Stimulated activated CD4-positive, alpha-beta T cell treated with anti-CD3 and anti-CD28 coated beads, TNF-alpha, amount 100 ng/mL, for 24 hours (primary cell): Measurements from ENCODE around the gene IZUMO4.
"Not testable (repeated sequence)": the region's sequence is repeated elsewhere in the genome, so short reads cannot be mapped to it uniquely, and the experiment has no call there.

Experiments
- DNase-seq, 3 experiments: peaks; one replicate each; pipeline ENCODE4 v3.0.0-alpha.2; 2020; ENCODE audit warnings: low read depth in 3 of 3

IZUMO4 gene

GRCh38 chr19:2080336-2080988, 16.3 kb upstream of the IZUMO4 start:
- no peak for DNase-seq

DNA sequence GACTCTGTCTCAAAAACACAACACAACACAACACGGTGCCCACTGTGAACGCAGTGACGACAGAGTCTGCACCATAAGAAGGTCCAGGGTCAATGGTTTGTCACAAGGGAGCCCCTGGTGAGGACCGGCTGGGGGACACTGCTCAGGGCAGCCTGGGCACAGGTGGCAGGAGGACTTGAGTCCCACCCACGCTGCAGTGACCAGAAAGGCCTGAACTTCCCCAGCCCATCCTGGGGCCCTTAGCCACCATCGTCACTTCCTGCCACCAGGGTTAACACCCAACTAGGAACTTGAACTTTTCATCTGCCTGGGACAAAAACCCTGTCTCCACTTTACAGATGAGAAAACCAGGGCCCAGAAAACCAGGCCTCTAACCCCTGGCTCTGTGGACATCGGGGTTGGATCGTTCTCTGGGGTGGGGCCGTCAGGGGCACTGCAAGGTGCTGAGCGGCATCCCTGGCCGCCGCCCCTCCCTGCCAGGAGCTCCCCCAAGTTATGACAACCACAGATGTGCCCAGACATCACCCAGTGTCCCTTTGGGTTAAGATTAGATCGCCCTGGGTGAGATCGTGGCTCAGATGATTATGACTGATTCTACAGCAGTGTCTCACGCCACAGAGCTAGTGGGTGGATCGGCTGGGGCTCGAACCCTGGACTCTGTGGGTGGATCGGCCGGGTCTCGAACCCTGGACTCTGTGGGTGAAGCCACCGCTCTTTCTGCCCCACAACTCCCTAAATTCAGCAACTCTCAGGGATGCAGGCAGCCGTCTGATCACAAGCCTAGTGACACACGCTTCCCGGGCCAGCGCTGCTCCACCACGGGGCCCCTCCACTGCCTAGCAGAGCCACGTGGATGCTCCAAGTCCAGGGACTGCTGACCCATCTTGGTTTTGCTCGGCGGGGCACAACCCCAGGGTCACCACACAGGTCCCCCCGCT, 14.6 kb upstream of the IZUMO4 start:
- DNase-seq = peak in 1 of 3 experiments; percentile 53

DNA sequence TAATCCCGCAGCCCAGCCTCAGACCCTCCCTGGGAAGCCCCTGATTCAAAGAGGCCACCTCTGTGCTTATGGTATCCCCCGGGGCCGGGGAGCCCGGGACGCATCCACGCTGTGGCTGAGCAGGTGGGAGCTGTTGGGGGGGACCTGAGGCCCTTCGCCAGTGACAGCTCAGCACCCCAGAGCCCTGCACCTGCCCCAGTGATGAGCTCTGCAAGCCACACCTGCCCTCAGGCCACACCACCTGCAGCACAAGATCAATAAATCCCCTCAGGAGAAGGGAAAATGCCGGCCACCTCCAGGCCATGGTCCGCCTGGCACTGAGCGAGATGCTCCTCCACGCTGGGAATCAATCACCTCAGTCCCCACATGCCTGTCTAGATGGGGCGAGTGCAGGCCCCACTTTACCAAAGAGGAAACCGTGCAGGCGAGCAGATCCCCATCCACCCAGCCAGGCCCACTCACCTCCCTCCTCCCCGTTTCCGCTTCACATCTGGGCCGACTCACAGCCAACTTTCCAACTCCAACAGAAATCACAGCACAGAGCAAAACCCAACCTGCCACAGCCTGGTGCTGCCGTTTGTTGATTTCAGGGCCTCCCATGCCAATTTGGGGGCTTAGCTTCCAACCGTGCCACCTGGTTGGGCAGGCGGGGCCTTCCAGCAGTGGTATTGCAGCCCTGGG, 13.4 kb upstream of the IZUMO4 start:
- peak in 1 of 3 experiments; percentile 72 for DNase-seq

- DNase-seq = peak; percentile 83 to 92 (median 87)
Measured at GRCh38 chr19:2084993-2085720, 11.6 kb upstream of the IZUMO4 start.

DNA sequence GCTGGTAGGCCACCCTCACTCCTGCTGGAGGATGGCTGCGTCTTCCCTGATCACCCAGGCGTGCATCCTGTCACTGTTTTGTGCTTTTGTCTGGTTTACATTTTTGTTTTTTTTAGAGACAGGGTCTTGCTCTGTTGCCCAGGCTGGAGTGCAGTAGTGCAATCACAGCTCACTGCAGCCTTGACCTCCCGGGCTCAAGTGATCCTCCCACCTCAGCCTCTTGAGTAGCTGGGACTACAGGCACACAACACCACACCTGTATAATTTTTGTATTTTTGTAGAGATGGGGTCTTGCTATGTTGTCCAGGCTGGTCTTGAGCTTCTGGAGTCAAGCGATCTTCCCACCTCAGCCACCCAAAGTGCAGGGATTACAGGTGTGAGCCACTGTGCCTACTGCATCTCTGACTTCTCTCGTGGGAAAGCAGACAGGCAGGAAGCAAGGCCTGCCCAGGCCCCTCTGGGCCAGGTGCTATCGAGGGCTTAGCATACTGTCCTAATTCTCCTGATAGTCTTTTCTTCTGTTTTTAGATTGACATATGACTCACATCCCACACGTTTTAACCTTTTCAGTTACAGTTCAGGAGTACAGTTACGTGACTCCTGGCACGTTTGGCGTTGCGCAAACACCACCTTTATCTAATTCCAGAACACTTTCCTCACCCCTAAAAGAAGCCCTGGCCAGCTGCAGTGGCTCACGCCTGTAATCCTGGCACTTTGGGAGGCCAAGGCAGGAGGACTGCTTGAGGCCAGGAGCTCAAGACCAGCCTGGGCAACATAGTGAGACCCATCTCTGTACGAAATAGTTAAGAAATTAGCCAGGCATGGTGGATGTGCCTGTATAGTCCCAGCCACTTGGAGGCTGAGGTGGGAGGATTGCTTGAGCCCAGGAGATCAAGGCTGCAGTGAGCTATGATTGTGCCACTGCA, 9.8 kb upstream of the IZUMO4 start:
- DNase-seq = peak in 1 of 3 experiments; percentile 74

- no peak for DNase-seq
Measured at GRCh38 chr19:2087621-2088100, 9.1 kb upstream of the IZUMO4 start.

GRCh38 chr19:2089001-2089711, 7.6 kb upstream of the IZUMO4 start:
- no peak for DNase-seq

DNA sequence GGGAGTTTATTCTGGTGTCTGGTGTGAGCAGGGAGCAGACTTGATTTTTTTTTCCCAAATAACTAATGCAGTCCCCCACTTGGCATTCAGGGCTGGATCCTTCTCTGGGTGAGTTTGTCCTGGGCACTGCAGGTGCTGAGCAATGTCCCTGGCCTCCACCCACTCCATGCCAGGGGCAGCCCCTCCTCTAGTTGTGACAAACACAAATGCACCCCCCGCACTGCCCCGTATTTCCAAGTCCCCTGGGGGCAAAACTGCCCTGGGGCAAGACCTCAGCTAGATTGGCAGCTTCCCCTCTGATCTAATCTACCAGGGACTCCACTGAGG, 7.0 kb upstream of the IZUMO4 start:
- DNase-seq = no peak

- not testable (repeated sequence) for DNase-seq
Measured at GRCh38 chr19:2091926-2092525, 4.7 kb upstream of the IZUMO4 start.

GRCh38 chr19:2096034-2096479, 658 bp upstream of the IZUMO4 start, which contains the start of gene MOB3A:
TSS of gene MOB3A (minus strand) at chr19:2096326. CDS start at chr19:2078560, 17,766 bp downstream.
- peak; percentile 68 to 84 (median 73) for DNase-seq

DNA sequence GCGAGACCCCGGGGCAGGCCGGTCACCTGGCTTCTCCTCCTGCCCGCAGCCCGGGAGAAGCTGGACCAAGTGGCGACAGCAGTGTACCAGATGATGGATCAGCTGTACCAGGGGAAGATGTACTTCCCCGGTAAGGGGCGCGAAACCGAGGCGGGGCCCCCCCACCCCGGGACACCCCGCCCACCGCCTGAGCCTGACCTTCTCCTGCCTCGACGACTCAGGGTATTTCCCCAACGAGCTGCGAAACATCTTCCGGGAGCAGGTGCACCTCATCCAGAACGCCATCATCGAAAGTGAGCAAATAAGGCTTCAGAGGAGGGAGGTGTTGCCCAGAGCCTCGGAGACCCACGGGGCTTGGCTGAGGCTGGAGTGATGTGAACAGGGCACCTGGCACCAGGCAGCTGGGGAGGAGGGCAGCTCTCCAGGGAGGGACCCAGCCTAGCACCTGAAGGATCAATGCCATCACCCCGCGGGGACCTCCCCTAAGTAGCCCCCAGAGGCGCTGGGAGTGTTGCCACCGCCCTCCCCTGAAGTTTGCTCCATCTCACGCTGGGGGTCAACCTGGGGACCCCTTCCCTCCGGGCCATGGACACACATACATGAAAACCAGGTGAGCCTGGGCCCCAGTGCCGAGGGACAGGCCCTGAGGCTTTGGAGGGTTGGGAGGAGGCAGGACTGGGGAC, 629 bp downstream of the IZUMO4 start:
- DNase-seq = peak in 1 of 3 experiments; percentile 68

DNA sequence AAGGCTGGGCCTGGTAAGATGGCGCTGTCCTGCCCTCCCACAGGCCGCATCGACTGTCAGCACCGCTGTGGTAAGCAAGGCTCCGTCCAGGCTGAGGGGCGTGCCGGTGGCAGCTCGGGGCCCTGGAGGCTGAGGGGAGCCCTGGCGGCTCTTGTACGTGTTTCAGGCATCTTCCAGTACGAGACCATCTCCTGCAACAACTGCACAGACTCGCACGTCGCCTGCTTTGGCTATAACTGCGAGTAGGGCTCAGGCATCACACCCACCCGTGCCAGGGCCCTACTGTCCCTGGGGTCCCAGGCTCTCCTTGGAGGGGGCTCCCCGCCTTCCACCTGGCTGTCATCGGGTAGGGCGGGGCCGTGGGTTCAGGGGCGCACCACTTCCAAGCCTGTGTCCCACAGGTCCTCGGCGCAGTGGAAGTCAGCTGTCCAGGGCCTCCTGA, 1.2 kb downstream of the IZUMO4 start:
- DNase-seq = no peak

- DNase-seq = no peak
Measured at GRCh38 chr19:2099054-2099501, 2.4 kb downstream of the IZUMO4 start.

DNA sequence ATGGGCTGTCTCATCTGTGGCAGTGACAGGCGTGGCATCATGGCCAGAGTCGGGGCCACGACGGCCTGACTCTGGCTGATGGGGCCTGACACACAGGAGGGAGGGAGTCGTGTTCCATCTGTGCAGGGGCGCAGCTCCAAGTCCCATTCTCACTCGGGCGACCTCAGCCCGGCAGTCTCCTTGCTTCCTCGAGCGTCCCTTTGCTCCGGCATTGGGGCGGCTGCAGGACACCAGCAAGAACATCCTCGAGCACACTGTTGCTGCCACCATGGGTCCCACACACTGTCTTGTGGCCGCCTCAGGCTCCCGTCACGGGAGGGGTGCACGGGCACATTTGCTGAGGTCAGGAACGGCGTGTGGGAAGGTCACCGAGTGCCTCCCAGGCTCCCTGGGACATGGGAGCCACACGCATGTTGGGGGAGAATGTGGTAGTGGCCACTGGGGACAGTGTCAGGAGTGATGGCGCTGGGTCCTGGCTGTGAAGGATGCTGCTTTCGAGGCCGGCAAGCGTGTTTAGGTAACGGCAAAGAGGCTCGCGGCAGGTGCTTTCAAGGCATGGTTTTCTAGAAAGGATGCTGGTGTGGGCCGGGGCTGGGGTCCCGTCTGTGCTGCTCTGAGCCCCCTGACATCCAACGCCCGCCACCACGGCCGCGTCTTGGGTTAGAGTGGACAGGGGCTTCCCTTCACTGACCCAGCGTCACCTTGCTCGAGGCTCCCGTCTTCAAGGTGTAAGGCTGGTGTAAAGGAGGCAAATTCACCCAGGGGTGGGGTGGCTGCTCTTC, 3.4 kb downstream of the IZUMO4 start:
- no peak for DNase-seq

DNA sequence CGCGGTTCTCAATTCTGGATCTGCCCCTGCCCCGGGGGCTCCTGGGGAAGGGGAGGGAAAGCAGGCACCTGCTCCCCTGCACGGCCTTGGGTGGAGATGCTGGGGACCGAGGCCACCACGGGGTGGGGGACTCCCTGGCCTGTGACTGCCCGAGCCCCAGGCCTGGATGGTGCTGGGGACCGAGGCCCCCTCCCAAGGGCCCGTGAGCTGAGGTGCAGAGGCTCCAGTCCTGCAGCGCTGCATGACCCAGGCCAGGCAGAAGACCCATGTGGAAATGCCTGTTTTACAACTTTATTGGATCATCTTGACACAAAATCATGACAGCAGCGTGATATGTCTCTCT, 4.0 kb downstream of the IZUMO4 start:
- no peak for DNase-seq

GRCh38 chr19:2101417-2102335, 5.0 kb downstream of the IZUMO4 start:
- DNase-seq = no peak
